Keratinocyte (primary cell): ENCODE measurements around the gene WWC2.

Experiments used
- CTCF ChIP-seq, 3 experiments: IDR thresholded peaks in 1 of 3; conservative IDR thresholded peaks in 1 of 3; optimal IDR thresholded peaks in 1 of 3; 2 replicates in 2 of 3; 3 replicates in 1 of 3; pipeline versions ENCODE3 to v1.5.1; 2011; ENCODE audit warnings: low read length in 3 of 3, mild to moderate bottlenecking in 3 of 3, moderate library complexity in 2 of 3, control low read depth in 1 of 3, inconsistent platforms in 1 of 3; ENCODE audit not compliant: insufficient read depth in 2 of 3; ENCODE audit errors: extremely low read depth in 1 of 3
- EZH2 ChIP-seq: IDR thresholded peaks from one replicate; pipeline ENCODE4 v1.6.1; 2012; ENCODE audit warnings: inconsistent platforms, mild to moderate bottlenecking, low read length, moderate library complexity

GRCh38 chr4:183190900-183191527 lies 92.0 kb downstream of the WWC2 start:
- TF ChIP-seq EZH2: no peak
- TF ChIP-seq CTCF (optimal IDR thresholded peaks at IDR 0.05 in 1 of 3, IDR thresholded peaks at IDR 0.05 in 1 of 3, conservative IDR thresholded peaks at IDR 0.05 in 1 of 3; ENCODE audit: extremely low read depth in 1 of 3, insufficient read depth in 2 of 3, low read length in 3 of 3): no peak
